SK-N-SH treated with all-trans-retinoic acid at 6 μM for 48 hours (cell line): ENCODE measurements around the gene PLCD4.

Experiments used
- PATZ1 ChIP-seq: fragments of 250-450 bp; sonication (Bioruptor Pico); IDR thresholded peaks from 2 replicates; pipeline ENCODE4 v1.8.0; 2020; ENCODE audit warnings: mild to moderate bottlenecking, moderate library complexity, borderline replicate concordance
- SNAI2 ChIP-seq: fragments of 250-450 bp; sonication (Bioruptor Pico); IDR thresholded peaks from 2 replicates; pipeline ENCODE4 v1.5.0; 2020; ENCODE audit warnings: mild to moderate bottlenecking, moderate library complexity
- TCF4 ChIP-seq: fragments of 250-450 bp; sonication (Bioruptor Pico); IDR thresholded peaks from 2 replicates; pipeline ENCODE4 v1.8.0; 2021; ENCODE audit warnings: mild to moderate bottlenecking, moderate library complexity, borderline replicate concordance
- TOX ChIP-seq: fragments of 250-450 bp; sonication (Bioruptor Pico); IDR thresholded peaks from 2 replicates; pipeline ENCODE4 v1.8.0; 2021; ENCODE audit warnings: mild to moderate bottlenecking, moderate library complexity, borderline replicate concordance
- ZFP3 ChIP-seq: fragments of 250-450 bp; sonication (Bioruptor Pico); IDR thresholded peaks from 2 replicates; pipeline ENCODE4 v1.5.0; 2020; ENCODE audit warnings: mild to moderate bottlenecking, moderate library complexity
- ZNF565 ChIP-seq: fragments of 450-650 bp; formaldehyde crosslinking; conservative IDR thresholded peaks from 2 replicates; pipeline ENCODE4 v1.5.0; 2020; ENCODE audit warnings: low read depth, mild to moderate bottlenecking, moderate library complexity
- ZNF8 ChIP-seq: fragments of 450-650 bp; formaldehyde crosslinking; IDR thresholded peaks from 2 replicates; pipeline ENCODE4 v1.5.0; 2020; ENCODE audit warnings: mild to moderate bottlenecking, moderate library complexity
- TF ChIP-seq, protein P1 (sequence below): fragments of 250-450 bp; sonication (Bioruptor Pico); IDR thresholded peaks from 2 replicates; pipeline ENCODE4 v1.5.1; 2020; ENCODE audit warnings: low read depth, mild to moderate bottlenecking, moderate library complexity

- TF ChIP-seq TOX (CRISPR knock-in tag) (no peak), TCF4 (CRISPR knock-in tag) (no peak), ZNF565 (CRISPR knock-in tag) (no peak), PATZ1 (CRISPR knock-in tag) (no peak), ZFP3 (CRISPR knock-in tag) (no peak), ZNF8 (CRISPR knock-in tag) (no peak), SNAI2 (CRISPR knock-in tag) (no peak)
- TF ChIP-seq, protein P1, sequence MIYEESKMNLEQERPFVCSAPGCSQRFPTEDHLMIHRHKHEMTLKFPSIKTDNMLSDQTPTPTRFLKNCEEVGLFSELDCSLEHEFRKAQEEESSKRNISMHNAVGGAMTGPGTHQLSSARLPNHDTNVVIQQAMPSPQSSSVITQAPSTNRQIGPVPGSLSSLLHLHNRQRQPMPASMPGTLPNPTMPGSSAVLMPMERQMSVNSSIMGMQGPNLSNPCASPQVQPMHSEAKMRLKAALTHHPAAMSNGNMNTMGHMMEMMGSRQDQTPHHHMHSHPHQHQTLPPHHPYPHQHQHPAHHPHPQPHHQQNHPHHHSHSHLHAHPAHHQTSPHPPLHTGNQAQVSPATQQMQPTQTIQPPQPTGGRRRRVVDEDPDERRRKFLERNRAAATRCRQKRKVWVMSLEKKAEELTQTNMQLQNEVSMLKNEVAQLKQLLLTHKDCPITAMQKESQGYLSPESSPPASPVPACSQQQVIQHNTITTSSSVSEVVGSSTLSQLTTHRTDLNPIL (CRISPR knock-in tag) = no peak
Measured at GRCh38 chr2:218566296-218566695, 41.4 kb upstream of the PLCD4 start.
